ENCODE results near the gene FBXL19. TPM values are rescaled to one million over a fixed set of nuclear protein-coding genes. Genes with fewer than 3 reads are reported as not detected.

FBXL19 gene
- total and polyA plus RNA-seq, 2 of the 13 experiments (the other 11 are each of a cell fraction or from before 2014, with no cell fraction given), result 6.0 to 13.7 TPM

DNA sequence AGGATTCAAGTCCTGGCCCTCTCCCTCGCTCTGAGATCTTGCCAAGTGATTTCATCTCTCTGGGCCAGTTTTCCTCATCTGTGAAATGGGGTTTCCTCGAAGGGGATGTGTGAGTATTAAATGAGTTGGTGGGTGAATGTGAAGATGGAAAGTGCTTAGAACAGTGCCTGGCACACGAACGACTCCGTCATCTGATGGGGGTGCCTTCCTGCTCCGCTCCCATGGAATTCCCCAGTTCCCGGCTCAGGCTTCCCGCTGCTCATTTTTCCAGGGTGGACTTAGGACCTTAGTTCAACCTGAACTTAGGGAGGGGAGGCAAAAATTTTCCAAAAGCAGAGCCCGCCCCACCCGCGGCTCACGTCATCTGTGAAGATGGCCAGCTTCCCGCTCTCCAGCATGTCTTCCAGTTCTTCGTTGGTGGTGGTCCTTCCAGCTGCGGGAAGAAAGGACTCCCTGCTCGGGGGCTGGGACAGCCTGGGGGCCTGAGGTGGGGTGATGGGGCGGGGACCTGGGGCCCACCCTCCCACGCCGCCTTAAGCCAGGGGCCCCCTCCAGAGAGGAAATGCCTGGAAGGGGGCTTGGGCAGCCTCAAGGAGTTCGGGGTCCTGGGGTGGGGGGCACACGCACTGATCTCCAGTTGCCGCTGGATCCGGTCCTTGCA lies 73.1 kb downstream of the FBXL19 start (continued):
- TF ChIP-seq, protein P1, sequence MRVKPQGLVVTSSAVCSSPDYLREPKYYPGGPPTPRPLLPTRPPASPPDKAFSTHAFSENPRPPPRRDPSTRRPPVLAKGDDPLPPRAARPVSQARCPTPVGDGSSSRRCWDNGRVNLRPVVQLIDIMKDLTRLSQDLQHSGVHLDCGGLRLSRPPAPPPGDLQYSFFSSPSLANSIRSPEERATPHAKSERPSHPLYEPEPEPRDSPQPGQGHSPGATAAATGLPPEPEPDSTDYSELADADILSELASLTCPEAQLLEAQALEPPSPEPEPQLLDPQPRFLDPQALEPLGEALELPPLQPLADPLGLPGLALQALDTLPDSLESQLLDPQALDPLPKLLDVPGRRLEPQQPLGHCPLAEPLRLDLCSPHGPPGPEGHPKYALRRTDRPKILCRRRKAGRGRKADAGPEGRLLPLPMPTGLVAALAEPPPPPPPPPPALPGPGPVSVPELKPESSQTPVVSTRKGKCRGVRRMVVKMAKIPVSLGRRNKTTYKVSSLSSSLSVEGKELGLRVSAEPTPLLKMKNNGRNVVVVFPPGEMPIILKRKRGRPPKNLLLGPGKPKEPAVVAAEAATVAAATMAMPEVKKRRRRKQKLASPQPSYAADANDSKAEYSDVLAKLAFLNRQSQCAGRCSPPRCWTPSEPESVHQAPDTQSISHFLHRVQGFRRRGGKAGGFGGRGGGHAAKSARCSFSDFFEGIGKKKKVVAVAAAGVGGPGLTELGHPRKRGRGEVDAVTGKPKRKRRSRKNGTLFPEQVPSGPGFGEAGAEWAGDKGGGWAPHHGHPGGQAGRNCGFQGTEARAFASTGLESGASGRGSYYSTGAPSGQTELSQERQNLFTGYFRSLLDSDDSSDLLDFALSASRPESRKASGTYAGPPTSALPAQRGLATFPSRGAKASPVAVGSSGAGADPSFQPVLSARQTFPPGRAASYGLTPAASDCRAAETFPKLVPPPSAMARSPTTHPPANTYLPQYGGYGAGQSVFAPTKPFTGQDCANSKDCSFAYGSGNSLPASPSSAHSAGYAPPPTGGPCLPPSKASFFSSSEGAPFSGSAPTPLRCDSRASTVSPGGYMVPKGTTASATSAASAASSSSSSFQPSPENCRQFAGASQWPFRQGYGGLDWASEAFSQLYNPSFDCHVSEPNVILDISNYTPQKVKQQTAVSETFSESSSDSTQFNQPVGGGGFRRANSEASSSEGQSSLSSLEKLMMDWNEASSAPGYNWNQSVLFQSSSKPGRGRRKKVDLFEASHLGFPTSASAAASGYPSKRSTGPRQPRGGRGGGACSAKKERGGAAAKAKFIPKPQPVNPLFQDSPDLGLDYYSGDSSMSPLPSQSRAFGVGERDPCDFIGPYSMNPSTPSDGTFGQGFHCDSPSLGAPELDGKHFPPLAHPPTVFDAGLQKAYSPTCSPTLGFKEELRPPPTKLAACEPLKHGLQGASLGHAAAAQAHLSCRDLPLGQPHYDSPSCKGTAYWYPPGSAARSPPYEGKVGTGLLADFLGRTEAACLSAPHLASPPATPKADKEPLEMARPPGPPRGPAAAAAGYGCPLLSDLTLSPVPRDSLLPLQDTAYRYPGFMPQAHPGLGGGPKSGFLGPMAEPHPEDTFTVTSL (CRISPR knock-in tag; IDR thresholded peaks at IDR 0.05; ENCODE audit: borderline replicate concordance), result peak; percentile 56; the same call in 1 of the 2 replicates
- TF ChIP-seq, protein P2, sequence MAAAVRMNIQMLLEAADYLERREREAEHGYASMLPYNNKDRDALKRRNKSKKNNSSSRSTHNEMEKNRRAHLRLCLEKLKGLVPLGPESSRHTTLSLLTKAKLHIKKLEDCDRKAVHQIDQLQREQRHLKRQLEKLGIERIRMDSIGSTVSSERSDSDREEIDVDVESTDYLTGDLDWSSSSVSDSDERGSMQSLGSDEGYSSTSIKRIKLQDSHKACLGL (CRISPR knock-in tag; IDR thresholded peaks at IDR 0.05), result peak; percentile 42
- peak; percentile 52; the same call in 1 of the 2 replicates for TF ChIP-seq PHF21A (CRISPR knock-in tag; IDR thresholded peaks at IDR 0.05)
- peak; percentile 78; the same call in 1 of the 2 replicates for TF ChIP-seq ZNF572 (CRISPR knock-in tag; IDR thresholded peaks at IDR 0.05)
- 0 out of 2 replicates have a peak, but pooled peaks have one; percentile 5 for TF ChIP-seq ZBTB7B (CRISPR knock-in tag; IDR thresholded peaks at IDR 0.05)
- TF ChIP-seq ZNF441 (CRISPR knock-in tag; IDR thresholded peaks at IDR 0.05; ENCODE audit: borderline replicate concordance), result peak; percentile 51; the same call in 1 of the 2 replicates
- no peak; the same call in 1 of the 2 replicates for TF ChIP-seq ZNF788 (CRISPR knock-in tag; IDR thresholded peaks at IDR 0.05; ENCODE audit: borderline replicate concordance)
- TF ChIP-seq PTBP1 (IDR thresholded peaks at IDR 0.05; ENCODE audit: low read depth, low read length, poor library complexity, severe bottlenecking), result no peak
- peak; percentile 60; the same call in 1 of the 2 replicates for TF ChIP-seq ETV5 (CRISPR knock-in tag; IDR thresholded peaks at IDR 0.05; ENCODE audit: borderline replicate concordance)
- TF ChIP-seq SATB2 (CRISPR knock-in tag; IDR thresholded peaks at IDR 0.05), result no peak
- TF ChIP-seq, protein P3, sequence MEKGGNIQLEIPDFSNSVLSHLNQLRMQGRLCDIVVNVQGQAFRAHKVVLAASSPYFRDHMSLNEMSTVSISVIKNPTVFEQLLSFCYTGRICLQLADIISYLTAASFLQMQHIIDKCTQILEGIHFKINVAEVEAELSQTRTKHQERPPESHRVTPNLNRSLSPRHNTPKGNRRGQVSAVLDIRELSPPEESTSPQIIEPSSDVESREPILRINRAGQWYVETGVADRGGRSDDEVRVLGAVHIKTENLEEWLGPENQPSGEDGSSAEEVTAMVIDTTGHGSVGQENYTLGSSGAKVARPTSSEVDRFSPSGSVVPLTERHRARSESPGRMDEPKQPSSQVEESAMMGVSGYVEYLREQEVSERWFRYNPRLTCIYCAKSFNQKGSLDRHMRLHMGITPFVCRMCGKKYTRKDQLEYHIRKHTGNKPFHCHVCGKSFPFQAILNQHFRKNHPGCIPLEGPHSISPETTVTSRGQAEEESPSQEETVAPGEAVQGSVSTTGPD (CRISPR knock-in tag; IDR thresholded peaks at IDR 0.05), result no peak
- TF ChIP-seq, protein P4, sequence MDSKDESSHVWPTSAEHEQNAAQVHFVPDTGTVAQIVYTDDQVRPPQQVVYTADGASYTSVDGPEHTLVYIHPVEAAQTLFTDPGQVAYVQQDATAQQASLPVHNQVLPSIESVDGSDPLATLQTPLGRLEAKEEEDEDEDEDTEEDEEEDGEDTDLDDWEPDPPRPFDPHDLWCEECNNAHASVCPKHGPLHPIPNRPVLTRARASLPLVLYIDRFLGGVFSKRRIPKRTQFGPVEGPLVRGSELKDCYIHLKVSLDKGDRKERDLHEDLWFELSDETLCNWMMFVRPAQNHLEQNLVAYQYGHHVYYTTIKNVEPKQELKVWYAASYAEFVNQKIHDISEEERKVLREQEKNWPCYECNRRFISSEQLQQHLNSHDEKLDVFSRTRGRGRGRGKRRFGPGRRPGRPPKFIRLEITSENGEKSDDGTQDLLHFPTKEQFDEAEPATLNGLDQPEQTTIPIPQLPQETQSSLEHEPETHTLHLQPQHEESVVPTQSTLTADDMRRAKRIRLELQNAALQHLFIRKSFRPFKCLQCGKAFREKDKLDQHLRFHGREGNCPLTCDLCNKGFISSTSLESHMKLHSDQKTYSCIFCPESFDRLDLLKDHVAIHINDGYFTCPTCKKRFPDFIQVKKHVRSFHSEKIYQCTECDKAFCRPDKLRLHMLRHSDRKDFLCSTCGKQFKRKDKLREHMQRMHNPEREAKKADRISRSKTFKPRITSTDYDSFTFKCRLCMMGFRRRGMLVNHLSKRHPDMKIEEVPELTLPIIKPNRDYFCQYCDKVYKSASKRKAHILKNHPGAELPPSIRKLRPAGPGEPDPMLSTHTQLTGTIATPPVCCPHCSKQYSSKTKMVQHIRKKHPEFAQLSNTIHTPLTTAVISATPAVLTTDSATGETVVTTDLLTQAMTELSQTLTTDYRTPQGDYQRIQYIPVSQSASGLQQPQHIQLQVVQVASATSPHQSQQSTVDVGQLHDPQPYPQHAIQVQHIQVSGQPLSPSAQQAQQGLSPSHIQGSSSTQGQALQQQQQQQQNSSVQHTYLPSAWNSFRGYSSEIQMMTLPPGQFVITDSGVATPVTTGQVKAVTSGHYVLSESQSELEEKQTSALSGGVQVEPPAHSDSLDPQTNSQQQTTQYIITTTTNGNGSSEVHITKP (CRISPR knock-in tag; IDR thresholded peaks at IDR 0.05; ENCODE audit: low read depth), result peak; percentile 34; the same call in 1 of the 2 replicates
- peak; percentile 82 for TF ChIP-seq YY1 (IDR thresholded peaks at IDR 0.05; ENCODE audit: insufficient read depth, insufficient replicate concordance, low read depth, low read length)
- peak in 1 of 2 experiments; percentile 22; a peak in 1 of 4 replicates for TF ChIP-seq KLF16 (CRISPR knock-in tag; IDR thresholded peaks at IDR 0.05)
- no peak for TF ChIP-seq NFKBIZ (CRISPR knock-in tag; IDR thresholded peaks at IDR 0.05)

Measured in HepG2 (cell line).